ENCODE measurements around the gene ALG1L2.
"Not testable (repeated sequence)": the region's sequence is repeated elsewhere in the genome, so short reads cannot be mapped to it uniquely, and the experiment has no call there.

Gene ALG1L2

GRCh38 chr3:130136337-130136736, 54.7 kb downstream of the ALG1L2 start:
- H3K36me3 ChIP-seq (ENCODE audit: insufficient read depth, low read length); H3K4me1 ChIP-seq (ENCODE audit: insufficient read depth, low read length); H3K9me3 ChIP-seq (ENCODE audit: control insufficient read depth, insufficient read depth, low read length); H3K9ac ChIP-seq (ENCODE audit: low read depth, low read length): not testable (repeated sequence)

DNA sequence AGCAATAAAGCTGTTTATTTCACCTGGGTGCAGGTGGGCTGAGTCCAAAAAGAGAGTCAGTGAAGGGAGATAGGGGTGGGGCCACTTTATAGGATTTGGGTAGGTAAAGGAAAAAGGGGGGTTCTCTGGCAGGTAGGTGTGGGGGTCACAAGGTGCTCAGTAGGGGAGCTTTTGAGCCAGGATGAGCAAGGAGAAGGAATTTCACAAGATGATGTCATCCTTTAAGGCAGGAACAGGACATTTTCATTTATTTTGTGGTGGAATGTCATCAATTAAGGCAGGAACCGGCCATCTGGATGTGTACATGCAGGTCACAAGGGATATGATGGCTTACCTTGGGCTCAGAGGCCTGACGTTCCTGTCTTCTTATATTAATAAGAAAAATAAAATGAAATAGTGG, 56.1 kb downstream of the ALG1L2 start:
- not testable (repeated sequence) for H3K9ac ChIP-seq (ENCODE audit: low read depth, low read length); H3K9me3 ChIP-seq (ENCODE audit: control insufficient read depth, insufficient read depth, low read length); H3K36me3 ChIP-seq (ENCODE audit: insufficient read depth, low read length); H3K4me1 ChIP-seq (ENCODE audit: insufficient read depth, low read length)

DNA sequence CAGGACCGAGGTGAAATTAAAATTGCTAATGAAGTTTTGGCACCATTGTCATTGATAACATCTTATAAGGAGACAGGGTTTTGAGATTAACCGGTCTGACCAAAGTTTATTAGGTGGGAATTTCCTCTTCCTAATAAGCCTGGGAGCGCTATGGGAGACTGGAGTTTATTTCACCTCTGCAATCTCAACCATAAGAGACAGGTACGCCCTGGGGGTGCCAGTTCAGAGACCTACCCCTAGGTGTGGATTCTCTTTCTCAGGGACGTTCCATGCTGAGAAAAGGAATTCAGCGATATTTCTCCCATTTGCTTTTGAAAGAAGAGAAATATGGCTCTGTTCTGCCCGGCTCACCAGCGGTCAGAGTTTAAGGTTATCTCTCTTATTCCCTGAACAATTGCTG, 57.4 kb downstream of the ALG1L2 start:
- H3K9ac ChIP-seq (ENCODE audit: low read depth, low read length); H3K4me1 ChIP-seq (ENCODE audit: insufficient read depth, low read length); H3K9me3 ChIP-seq (ENCODE audit: control insufficient read depth, insufficient read depth, low read length); H3K36me3 ChIP-seq (ENCODE audit: insufficient read depth, low read length): not testable (repeated sequence)

DNA sequence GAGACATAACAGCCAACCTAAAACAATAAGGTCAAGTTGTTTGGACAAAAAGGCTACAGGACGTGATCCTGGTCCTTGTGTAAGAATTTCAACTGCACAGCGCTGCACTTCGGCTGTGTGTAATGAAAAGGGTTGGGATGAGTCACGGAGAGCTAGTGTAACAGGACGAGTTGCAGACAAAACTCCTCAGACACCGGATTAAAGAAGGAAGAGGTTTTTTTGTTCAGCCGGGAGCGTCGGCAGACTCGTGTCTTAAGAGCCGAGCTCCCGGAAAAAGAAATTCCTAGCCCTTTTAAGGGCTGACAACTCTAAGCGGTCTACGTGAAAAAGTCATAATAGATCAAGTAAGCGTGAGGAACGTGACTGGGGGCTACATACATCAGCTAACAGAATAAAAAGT, 59.1 kb downstream of the ALG1L2 start:
- H3K4me1 ChIP-seq (ENCODE audit: insufficient read depth, low read length); H3K9me3 ChIP-seq (ENCODE audit: control insufficient read depth, insufficient read depth, low read length); H3K9ac ChIP-seq (ENCODE audit: low read depth, low read length); H3K36me3 ChIP-seq (ENCODE audit: insufficient read depth, low read length): not testable (repeated sequence)

DNA sequence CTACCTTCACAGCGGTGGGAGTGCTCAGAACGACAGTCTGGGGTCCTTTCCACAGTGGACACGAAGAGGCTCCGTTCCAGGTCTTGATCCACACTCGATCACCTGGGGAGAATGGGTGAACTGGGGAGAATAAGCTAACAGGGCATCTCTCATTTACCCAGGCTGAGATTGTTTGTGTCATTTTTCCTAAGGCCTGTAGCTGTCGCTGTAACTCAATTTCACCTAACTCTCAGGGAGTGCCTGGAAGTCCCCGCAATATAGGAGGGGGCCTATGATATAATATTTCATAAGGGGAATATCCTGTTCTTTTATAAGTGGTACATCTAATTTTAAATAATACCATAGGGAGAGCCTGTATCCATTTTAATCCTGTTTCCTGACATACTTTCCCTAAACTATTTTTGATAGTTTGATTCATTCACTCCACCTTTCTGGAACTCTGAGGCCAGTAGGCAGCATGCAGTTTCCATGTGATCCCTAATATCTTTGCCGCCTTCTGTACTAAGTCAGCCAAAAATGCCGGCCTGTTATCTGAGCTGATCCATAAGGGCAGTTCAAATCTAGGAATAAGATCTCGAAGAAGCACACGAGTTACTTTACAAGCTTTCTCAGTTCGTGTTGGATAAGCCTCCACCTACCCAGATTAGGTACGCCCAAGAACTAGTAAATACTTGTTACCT, 62.2 kb downstream of the ALG1L2 start:
- H3K36me3 ChIP-seq (ENCODE audit: insufficient read depth, low read length); H3K4me1 ChIP-seq (ENCODE audit: insufficient read depth, low read length); H3K9me3 ChIP-seq (ENCODE audit: control insufficient read depth, insufficient read depth, low read length): not testable (repeated sequence)

DNA sequence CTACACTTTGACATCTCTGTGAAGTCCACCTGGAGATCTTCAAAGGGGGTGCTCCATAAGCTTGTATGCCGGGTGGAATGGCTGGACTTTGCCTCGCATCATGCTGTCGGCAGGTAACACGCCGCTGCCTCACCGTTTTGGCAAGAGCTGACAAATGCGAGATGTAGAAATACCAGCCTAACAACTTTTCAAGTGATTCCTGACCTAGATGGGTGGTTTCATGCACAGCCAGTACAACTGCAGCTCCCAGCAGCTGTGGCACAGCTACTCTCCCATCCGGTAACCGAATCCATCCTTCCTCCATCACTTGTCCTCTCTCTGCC, 62.7 kb downstream of the ALG1L2 start:
- not testable (repeated sequence) for H3K9me3 ChIP-seq (ENCODE audit: control insufficient read depth, insufficient read depth, low read length); H3K4me1 ChIP-seq (ENCODE audit: insufficient read depth, low read length); H3K9ac ChIP-seq (ENCODE audit: low read depth, low read length); H3K36me3 ChIP-seq (ENCODE audit: insufficient read depth, low read length)

More for the DNA sequence above, 62.2 kb downstream of the ALG1L2 start:
- H3K9ac ChIP-seq (ENCODE audit: low read depth, low read length) = not testable (repeated sequence)

DNA sequence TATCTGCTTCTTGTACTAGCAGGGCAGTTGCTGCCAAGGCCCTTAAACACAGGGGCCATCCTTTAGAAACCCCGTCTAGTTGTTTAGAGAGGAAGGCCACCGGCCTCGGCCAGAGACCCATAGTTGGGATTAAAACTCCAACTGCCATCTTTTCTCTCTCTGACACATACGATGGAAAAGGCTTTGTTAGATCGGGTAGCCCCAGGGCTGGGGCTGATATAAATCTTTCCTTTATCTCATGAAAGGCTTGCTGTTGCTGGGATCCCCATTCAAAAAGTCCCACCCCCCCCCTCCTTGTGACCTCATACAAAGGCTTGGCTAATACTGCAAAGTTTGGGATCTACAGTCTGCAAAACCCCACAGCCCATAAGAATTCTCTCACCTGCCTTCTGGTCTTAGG, 63.8 kb downstream of the ALG1L2 start:
- not testable (repeated sequence) for H3K36me3 ChIP-seq (ENCODE audit: insufficient read depth, low read length); H3K9me3 ChIP-seq (ENCODE audit: control insufficient read depth, insufficient read depth, low read length); H3K4me1 ChIP-seq (ENCODE audit: insufficient read depth, low read length); H3K9ac ChIP-seq (ENCODE audit: low read depth, low read length)

- H3K36me3 ChIP-seq (ENCODE audit: insufficient read depth, low read length); H3K4me1 ChIP-seq (ENCODE audit: insufficient read depth, low read length); H3K9ac ChIP-seq (ENCODE audit: low read depth, low read length); H3K9me3 ChIP-seq (ENCODE audit: control insufficient read depth, insufficient read depth, low read length): not testable (repeated sequence)
Observed at GRCh38 chr3:130146465-130146864, 64.8 kb downstream of the ALG1L2 start.

Data from ES-I3 (cell line).